ENCODE results near the gene PRDX2.
"Not testable (repeated sequence)": the region's sequence is repeated elsewhere in the genome, so short reads cannot be mapped to it uniquely, and the experiment has no call there.

PRDX2 gene

DNA sequence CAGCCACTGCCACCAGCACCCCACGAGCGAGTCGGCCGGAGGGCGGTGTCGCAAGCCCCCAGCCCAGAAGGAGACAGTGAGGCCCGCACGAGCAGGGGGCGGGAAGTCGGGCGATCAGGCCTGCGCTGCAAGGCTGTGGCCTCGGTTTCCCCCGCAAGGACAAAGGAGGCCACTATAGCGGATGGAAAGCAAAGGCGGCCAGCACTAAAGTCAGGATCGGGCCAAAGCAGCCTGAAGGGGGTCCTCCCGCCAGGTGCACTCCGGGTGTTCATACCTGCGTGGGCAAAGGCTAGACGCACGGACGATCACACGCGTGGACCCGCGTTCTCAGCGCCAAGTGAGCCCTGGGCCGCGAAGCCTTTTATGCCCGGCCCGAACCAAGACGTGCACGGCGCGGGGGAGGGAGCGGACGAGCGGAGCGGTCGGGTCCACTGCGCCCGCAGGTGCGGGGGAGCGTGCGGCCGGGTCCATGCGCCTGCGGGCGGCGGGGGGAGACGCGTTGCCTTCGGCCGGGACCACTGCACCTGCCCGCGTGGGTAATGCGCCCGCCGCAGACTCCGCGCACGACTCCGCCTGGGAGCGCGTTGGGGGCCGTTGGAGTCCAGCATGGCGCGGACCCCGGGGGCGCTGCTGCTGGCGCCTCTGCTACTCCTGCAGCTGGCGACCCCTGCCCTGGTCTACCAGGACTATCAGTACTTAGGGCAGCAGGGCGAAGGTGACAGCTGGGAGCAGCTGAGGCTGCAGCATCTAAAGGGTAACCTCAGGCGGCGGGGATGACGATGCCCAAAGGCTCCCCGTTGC lies at the start of gene PRDX2, which contains the start of gene THSD8:
Gene PRDX2, minus strand, starts transcription at position 335 of the 801 bp plus-strand sequence. CDS start 539 bp downstream, outside the sequence.
Gene THSD8, plus strand, starts transcription at position 604 of the 801 bp plus-strand sequence. Its CDS starts 3 bp downstream, at position 607.
- peak in 1 of 2 donors; percentile 48 for DNase-seq (ENCODE audit: low read depth in 2 of 2)

DNA sequence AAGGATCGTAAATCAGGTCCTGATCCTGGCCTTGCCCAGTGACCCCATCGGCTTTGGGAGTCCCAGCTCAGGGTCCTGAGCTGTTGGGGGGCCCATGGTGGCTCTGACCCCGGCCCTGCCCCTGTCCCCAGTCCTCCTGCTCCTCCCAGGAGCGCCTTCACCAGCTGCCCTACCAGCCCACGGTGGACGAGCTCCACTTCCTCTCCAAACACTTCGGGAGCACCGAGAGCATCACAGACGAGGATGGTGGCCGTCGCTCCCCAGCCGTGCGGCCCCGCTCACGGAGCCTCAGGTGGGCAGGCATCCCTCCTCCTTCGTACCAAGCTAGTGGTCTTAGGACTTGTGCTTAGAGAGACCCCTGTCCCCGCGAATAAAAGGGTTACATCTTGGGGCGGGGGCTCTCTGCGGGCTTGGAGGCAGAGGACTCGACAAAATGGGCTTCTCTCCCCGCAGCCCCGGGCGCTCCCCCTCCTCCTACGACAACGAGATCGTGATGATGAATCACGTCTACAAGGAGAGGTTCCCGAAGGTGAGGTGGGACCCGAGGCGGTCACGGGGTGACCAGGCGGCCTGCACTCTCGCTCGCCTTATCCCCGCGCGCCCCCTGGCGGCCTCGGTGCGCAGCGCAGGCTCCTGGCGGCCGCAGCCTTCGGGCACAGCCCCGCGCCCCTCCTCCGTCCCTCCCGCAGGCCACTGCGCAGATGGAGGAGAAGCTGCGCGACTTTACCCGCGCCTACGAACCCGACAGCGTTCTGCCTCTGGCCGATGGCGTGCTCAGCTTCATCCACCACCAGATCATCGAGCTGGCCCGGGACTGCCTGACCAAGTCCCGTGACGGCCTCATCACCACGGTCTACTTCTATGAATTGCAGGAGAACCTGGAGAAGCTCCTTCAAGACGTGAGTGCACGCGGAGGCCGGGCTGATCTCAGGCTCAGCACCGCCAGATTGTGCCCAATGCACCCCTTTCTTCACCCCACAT lies 45.8 kb upstream of the PRDX2 start:
- DNase-seq (ENCODE audit: low read depth in 2 of 2) = peak; percentile 63 to 84

DNA sequence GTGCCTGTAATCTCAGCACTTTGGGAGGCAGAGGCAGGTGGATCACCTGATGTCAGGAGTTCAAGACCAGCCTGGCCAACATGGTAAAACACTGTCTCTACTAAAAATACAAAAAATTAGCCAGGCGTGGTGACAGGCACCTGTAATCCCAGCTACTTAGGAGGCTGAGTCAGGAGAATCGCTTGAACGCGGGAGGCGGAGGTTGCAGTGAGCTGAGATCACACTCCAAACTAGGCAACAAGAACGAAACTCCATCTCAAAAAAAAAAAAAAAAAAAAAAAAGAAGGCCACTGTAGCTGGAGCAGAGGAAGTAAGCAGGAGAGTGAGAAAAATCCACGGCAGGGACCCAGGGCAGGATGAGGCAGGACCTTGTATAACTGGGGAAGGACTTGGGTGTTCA lies 45.0 kb upstream of the PRDX2 start:
- DNase-seq (ENCODE audit: low read depth in 2 of 2) = not testable (repeated sequence)

DNA sequence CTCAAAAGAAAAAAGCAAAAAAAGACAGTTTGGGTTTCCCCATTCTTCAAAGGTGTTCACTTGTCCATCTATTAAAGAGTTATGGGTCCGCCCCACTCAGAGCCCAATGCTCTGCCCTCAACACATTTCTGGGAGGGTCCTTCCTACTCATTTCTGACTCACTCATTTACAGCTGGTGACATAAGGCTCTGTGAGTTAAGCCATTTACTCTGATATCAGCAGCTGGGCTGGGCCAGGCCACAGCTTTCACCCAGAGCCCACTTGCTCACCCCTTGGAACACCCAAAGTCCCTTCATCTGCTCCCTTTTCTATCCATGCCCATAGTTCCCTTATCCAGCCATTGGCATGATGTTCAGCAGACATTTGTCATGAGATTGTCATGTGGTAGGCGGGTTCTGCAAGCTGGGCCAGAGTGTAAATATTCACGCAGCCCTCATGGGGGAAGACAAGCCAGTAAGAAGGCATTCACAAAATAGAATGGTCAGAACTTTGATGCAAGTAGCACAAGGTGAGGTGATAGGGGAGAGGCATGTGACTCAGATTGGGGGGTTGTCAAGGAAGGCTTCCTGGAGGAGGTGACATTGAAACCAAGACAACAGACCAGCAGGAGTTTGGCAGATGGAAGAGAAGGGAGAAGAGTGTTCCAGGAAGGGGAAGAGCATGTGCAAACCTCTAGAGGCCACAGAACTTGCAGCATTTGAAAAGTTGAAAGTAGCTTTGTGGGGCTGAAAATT lies 42.6 kb upstream of the PRDX2 start:
- no peak for DNase-seq (ENCODE audit: low read depth in 2 of 2)

DNA sequence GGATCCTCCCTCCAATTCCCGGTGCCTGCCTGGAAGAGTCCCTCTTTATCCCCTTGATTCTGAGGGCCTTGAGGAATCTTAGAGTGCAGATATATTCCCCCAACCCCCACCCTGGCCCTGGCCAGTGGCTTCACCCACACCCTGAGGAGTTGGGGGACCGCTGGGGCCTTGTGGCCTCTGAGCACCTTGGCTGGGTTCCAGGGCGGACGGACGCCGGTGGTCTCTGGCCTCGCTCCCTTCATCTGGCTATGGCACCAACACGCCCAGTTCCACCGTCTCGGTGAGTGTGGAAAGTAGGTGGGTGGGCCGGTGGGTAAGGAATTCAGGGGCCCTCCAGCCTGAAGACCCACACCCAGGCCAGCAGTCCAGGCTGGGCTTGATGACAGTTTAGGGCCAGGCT lies 41.7 kb upstream of the PRDX2 start:
- DNase-seq (ENCODE audit: low read depth in 2 of 2) = no peak

DNA sequence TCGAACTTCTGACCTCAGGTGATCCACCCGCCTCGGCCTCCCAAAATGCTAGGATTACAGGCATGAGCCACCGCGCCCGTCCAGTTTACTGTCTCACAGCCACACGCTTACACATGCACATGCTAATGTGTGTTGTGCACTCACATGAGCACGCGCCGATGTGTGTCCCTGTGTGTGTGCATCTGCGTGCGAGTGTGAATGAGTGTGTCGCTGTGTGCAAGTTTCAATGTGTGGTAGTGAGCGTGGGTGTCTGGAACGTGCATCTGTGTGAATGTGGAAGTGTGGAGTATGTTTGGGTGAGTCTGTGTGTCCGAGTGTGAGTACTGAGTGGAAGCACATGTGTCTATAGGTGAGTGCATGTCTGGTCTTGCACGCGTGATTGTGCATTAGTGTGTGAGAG lies 40.9 kb upstream of the PRDX2 start:
- DNase-seq (ENCODE audit: low read depth in 2 of 2) = no peak

DNA sequence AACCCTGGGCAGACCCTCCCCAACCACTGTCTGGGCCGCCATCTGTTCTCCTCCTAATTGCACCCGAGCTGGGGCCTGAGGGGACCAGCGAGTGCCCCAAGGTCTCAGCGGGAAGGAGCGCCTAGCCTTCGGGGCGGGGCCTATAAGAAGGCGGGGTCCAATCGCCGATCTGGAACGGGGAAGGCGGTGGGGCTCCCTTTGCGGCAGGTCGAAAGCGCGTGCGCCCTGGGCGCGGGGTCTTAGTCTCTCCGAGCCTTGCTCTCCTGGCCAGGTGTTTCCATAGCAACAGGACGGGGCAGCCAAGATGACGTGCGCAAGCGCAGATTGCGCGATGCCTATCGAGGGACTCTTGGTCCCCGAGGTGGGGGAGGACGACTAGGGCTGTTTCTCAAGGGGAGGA lies 39.5 kb upstream of the PRDX2 start:
- no peak for DNase-seq (ENCODE audit: low read depth in 2 of 2)

DNA sequence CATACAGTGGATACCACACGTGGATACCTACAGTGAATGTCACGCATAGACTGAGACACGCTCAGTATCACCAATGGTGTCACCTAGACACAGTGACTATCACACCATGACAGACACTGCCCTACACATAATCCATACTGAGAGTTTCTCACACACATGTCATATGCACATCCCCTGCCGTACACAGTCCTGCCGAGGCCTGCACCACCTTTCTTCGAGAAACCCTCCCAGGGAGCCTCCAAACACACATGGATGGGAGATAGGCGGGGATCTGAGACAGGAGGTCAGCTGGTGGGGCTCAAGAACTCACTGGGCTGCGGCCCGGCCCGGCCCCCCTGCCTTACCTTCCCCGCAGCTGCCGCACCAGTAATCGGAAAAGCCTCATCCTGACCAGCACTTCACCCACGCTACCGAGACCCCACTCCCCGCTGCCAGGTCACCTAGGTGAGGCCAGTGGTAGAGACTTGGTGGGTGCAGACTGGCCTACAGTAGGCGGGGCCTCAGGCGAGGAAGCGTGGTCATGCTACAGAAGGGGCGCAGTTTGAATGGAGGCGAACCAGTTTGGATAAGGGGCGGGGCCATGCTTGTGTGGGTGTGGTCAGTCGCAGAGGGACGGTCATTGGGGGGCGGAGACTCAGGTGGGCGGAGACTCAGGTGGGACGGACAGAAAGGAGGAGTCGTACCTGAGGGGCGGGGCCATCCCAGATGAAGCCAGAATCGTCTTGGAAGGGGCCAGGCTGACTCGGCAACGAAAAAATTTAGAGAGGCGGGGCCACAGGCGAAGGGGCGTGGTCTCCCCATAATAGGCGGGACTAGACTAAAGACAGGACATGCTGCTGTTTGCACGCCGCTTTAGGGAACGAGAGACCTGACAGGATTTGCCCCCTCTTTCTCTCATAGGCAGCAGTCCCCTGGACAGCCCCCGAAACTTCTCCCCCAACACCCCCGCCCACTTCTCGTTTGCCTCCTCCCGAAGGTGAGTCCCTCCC lies 38.8 kb upstream of the PRDX2 start:
- DNase-seq (ENCODE audit: low read depth in 2 of 2) = no peak

DNA sequence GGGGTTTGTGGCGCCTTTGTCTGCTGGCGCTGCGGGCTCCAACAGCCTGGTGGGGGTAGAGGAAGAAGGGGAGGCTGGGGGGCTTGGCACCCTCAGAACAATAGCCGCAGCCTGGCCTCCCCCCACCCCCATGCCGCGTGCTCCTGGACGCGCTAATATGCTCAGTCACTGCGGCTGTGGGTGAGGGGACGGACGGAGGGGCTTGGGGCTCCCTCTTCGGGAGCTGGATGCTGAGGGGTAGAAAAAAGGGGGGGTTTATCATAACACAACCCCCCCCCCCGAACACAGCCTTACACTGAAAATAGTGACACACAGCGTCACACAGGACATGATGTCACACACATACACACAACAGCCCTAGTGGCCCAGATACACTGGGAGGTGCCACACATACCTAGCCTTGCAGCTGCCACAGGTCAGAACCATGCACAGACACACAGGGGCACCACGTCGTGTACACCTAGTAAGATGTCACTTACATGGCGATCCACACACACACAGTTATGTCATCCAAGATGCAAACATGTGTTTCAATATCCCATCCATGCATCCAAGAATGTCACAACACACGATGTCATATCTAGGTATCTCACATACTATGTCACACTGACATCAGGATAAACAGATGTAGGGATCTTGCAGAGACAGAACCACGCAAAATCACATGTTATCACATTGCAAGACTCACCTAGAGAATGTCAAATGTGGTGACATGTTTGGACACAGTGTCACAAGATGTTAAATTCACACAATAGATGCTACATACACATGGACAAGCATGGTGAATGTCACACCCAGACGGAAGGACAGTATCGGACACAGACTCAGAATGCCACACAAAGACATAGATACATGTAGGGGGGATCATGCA lies 37.5 kb upstream of the PRDX2 start:
- DNase-seq (ENCODE audit: low read depth in 2 of 2) = no peak

DNA sequence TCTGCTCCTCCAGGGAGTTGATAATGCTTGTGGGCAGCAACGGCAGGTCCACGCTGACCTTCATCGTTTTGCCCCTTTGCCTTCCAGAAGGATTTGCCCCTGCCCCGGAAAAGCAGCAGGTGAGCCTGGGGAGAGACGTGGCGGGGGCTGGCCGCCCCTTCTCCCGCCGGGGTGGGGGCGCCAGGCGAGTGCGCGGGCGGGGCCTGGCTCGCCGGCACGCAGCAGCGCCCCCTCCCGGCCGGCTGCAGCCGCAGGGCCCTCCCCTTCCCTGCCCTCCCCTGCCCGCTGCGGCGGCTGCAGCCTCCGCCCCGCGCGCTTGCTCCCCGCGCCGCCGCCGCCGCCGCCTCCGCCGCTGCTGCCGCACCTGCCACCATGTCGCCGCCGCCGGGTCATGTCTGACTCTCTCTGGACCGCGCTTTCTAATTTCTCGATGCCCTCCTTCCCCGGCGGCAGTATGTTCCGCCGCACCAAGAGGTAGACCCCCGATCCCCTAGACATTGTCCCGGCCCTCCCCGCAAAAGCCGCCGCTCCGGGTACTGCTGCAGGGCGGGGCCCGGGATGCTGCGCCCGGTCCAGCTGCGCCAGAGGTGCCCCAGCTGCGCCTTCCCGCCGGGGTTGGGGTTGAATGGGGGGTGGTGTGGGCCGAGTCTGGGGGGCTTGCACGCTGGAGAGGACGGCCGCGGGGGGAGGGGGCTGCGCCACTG lies 36.7 kb upstream of the PRDX2 start, which contains the start of gene MAST1:
Gene MAST1, plus strand, starts transcription at position 334 of the 704 bp plus-strand sequence. Its CDS starts 58 bp downstream, at position 392.
- DNase-seq (ENCODE audit: low read depth in 2 of 2) = peak in 1 of 2 donors; percentile 11

DNA sequence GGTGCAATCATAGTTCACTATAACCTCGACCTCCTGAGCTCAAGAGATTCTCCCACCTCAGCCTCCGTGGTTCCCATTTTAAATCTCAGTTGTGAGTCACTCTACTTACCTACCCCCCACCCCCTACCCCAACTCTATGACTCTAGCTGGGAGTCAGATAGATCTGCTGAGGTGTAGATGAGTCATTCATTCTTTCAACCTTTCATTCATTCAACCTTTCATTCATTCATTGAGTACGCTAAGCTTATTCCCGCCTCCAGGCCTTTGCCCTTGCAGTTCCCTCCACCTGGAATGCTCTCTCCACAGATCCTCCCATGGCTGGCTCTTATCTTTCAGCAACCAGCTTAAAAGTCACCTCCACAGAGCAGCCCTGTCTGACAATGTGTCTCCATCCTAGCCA lies 35.6 kb upstream of the PRDX2 start:
- no peak for DNase-seq (ENCODE audit: low read depth in 2 of 2)

DNA sequence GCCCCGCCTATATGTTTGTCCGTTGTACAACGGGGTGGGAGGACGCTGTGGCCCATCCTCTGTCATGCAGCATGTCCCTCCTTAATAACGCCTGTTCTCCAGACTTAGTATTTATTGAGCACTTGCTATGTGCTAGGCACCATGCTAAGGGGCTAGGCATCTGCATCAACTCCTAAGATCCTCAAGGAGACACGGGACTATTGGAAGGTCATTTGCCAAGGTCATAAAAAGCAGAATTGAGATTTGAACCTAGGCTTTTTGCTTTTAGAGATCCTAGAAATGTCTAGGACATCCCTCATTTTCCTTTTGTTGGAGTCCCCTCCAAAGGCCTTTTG lies 34.9 kb upstream of the PRDX2 start:
- no peak for DNase-seq (ENCODE audit: low read depth in 2 of 2)

DNA sequence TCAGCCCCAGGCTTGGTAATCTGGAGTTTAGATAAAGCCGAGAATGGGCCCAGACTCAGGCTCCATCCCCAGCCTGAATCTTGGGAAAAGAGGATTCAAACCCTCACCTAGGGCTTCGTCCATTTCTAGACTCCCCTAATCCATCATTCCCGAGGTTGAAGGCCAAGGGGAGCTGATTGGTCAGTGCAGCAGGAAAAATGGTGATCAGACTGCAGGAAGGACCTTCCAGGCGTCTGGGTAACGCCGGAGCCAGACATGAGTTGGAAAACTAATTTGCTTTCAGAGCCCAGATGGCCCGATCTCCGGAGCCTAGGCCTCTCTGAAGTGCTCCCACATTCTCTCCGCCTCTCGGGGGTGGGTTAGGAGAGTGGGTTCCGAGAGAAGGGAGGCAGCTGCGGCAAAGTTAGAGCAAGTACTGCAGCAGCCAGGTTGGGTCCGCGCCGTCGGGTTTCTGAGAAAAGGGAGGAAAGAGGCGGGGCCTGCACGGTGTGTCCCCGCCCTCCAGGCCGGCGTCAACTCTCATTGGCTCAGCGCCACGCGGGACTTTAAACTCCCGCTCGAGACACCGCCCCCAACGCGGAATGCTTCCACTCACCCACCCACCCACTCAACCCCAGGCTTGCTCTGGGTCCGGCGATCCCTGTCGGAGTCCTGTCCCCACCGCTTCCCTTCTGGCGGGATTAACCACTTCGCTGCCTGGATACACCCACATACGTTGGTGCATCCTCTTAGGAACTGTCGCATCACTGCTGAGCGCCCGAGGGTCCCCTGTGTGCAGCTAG lies 33.6 kb upstream of the PRDX2 start:
- DNase-seq (ENCODE audit: low read depth in 2 of 2) = no peak

DNA sequence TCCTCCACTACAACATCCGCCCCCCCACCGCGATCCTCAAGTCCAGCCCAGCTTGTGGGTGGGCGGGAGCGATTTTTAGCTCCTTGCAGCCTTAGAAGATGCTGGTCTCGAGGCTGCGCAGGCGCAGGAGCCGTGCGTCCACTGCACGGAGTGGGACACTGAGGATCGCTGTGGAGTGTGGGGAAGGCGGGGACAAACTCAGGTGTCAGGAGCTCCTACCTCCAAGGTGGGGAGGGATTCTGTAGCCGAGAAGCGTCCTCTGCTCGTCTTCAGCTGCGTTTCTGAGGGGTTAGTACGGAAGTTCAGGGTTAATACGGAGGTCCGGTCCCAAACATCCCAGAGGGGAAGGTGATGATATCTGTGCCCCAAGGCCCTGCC lies 33.0 kb upstream of the PRDX2 start, which contains the start of gene RTBDN:
Gene RTBDN, minus strand, starts transcription at position 14 of the 378 bp plus-strand sequence. CDS start 4,600 bp downstream, outside the sequence.
- DNase-seq (ENCODE audit: low read depth in 2 of 2) = no peak

DNA sequence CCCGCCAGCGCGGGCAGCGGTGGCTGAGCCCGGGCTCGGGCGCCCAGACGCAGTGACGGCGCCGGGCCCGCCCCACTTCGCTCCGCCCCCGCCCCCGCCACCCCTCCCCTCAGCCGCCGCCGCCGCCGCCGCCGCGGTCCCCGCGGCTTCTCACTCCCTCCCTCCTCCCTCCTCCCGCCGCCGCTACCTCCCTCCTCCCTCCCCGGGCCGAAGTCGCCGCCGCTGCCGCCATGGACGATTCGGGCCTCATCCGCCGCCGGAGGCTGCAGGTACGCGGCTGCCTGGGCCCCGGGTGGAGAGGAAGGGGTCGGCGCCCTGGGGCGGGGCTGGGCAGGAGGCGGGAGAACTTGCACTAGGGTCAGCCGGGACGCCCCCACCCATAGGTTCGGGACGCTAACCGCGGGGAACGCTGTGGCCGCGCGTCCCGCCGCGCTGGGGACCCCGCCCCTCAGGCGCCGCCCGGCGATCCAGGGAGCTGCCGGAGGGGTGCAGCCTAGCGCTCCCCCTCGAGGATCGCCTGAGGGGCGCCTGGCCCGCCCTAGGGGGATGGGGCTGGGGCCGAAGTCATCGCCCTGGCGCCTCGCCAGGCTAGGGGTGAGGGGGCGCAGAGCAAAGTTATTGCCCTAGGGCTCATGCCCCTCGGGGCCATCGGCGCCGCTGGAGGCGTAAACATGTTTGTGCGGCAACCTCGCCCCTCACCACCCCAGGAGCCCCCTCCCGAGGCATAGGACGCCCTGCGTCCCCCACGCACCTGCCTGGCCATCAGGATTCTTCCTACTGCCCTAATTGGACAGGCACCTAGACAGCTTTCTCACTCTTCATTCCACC lies 32.4 kb upstream of the PRDX2 start:
- no peak for DNase-seq (ENCODE audit: low read depth in 2 of 2)

DNA sequence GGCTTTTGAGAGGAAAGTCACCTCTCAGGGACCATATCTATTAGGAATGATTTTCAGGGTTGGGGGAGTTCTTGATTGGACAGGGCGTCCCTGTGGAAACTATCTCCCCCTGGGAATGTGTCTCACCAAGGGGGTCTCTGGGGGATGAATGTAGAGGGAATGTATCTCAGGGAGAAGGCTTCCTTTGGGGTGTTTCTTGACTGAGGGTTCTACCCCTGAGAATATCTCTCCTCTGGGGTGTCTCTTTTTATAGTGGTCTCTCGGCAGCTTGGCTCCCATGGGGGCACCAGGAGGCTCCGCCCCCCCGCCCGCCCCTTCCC lies 31.8 kb upstream of the PRDX2 start:
- no peak for DNase-seq (ENCODE audit: low read depth in 2 of 2)

DNA sequence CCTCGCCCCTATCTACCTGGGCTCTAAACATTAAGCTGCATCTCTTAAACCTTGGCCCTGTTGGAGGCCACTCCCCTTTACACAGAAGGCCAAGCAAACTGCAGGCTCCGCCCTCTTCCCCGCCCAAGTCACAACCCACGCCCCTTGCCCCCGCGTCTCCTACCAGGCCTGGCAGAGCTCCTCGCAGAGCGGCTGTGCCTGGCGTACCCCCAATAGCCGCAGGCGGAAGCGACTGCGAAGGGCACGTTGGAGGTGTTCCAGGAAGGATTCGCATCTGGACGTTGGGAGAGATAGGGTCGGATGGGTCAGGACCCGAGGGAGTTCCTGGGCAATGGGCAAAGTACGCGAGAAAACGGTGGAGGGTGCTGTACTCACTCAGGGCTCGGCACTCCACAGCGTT lies 26.9 kb upstream of the PRDX2 start:
- no peak for DNase-seq (ENCODE audit: low read depth in 2 of 2)
